Liver (tissue), 9 donors: Measurements from ENCODE around the gene P3H4. TPM values are rescaled to one million over a fixed set of nuclear protein-coding genes. Genes with fewer than 3 reads are reported as not detected.

ENCODE experiments used
- DNase-seq: peaks from one replicate; pipeline ENCODE4 v3.0.0-alpha.2; 2017; ENCODE audit warnings: low spot score
- H3K27ac ChIP-seq, 2 donors: one replicate each; pipeline ENCODE4 v1.7.0; 2013; ENCODE audit warnings: inconsistent platforms in 2 of 2, low read length in 2 of 2, control low read depth in 1 of 2, low read depth in 1 of 2, mild to moderate bottlenecking in 1 of 2
- H3K27me3 ChIP-seq, 4 donors: one replicate each; pipeline versions ENCODE4 v1.6.1 to v1.7.0; 2013; ENCODE audit warnings: low read length in 3 of 4, inconsistent platforms in 1 of 4, mild to moderate bottlenecking in 1 of 4, moderate library complexity in 1 of 4; ENCODE audit not compliant: control insufficient read depth in 4 of 4, insufficient read depth in 4 of 4
- H3K36me3 ChIP-seq, 4 donors: one replicate each; pipeline versions ENCODE4 v1.6.1 to v1.7.0; 2013; ENCODE audit warnings: low read length in 3 of 4, mild to moderate bottlenecking in 3 of 4, low read depth in 1 of 4, moderate library complexity in 1 of 4; ENCODE audit not compliant: control insufficient read depth in 4 of 4, insufficient read depth in 3 of 4
- H3K4me1 ChIP-seq, 4 donors: one replicate each; pipeline versions ENCODE4 v1.6.1 to v1.7.0; 2013; ENCODE audit warnings: low read length in 3 of 4, mild to moderate bottlenecking in 3 of 4, moderate library complexity in 1 of 4; ENCODE audit not compliant: control insufficient read depth in 4 of 4, insufficient read depth in 4 of 4
- H3K4me3 ChIP-seq, 3 donors: one replicate each; pipeline versions ENCODE4 v1.6.1 to v1.7.0; 2013; ENCODE audit warnings: low read length in 3 of 3, control low read depth in 1 of 3, low read depth in 1 of 3, mild to moderate bottlenecking in 1 of 3
- H3K9ac ChIP-seq, 2 donors: one replicate each; pipeline ENCODE4 v1.7.0; 2013; ENCODE audit warnings: low read length in 2 of 2, mild to moderate bottlenecking in 2 of 2, moderate library complexity in 2 of 2, control low read depth in 1 of 2, low read depth in 1 of 2
- H3K9me3 ChIP-seq, 4 donors: one replicate each; pipeline versions ENCODE4 v1.6.1 to v1.7.0; 2013; ENCODE audit warnings: low read length in 3 of 4; ENCODE audit not compliant: control insufficient read depth in 4 of 4
- FOXA2 ChIP-seq: IDR thresholded peaks from 2 replicates; pipeline ENCODE4 v1.6.1; 2016; ENCODE audit warnings: antibody characterized with exemption
- GABPA ChIP-seq, 2 donors: IDR thresholded peaks in 1 of 2; conservative IDR thresholded peaks in 1 of 2; 2 replicates each; pipeline ENCODE4 v1.6.1; 2016; ENCODE audit warnings: antibody characterized with exemption in 2 of 2, mild to moderate bottlenecking in 1 of 2, moderate library complexity in 1 of 2
- HNF4A ChIP-seq, 2 donors: conservative IDR thresholded peaks; 2 replicates each; pipeline ENCODE4 v1.6.1; 2016; ENCODE audit warnings: antibody characterized with exemption in 2 of 2, mild to moderate bottlenecking in 2 of 2
- HNF4G ChIP-seq: IDR thresholded peaks from 2 replicates; pipeline ENCODE4 v1.6.1; 2016; ENCODE audit warnings: antibody characterized with exemption
- JUND ChIP-seq, 2 donors: IDR thresholded peaks; 2 replicates each; pipeline ENCODE4 v1.6.1; 2016; ENCODE audit warnings: antibody characterized with exemption in 2 of 2
- NR2F2 ChIP-seq: IDR thresholded peaks from 2 replicates; pipeline ENCODE4 v1.6.1; 2016; ENCODE audit warnings: antibody characterized with exemption
- RAD21 ChIP-seq, 2 donors: IDR thresholded peaks; 2 replicates each; pipeline ENCODE4 v1.6.1; 2016; ENCODE audit warnings: antibody characterized with exemption in 2 of 2, mild to moderate bottlenecking in 2 of 2
- RXRA ChIP-seq, 2 donors: IDR thresholded peaks; 2 replicates each; pipeline ENCODE4 v1.6.1; 2017 to 2018; ENCODE audit warnings: antibody characterized with exemption in 2 of 2, mild to moderate bottlenecking in 1 of 2
- SP1 ChIP-seq: IDR thresholded peaks from 2 replicates; pipeline ENCODE4 v1.6.1; 2018; ENCODE audit warnings: antibody characterized with exemption, mild to moderate bottlenecking
- YY1 ChIP-seq: IDR thresholded peaks from 2 replicates; pipeline ENCODE4 v1.6.1; 2016; ENCODE audit warnings: antibody characterized with exemption, mild to moderate bottlenecking
- WGBS: extraction: QIAGEN DNeasy Blood & Tissue Kit; methylation state at CpG from one replicate; pipeline ENCODE4 v1.1.7; 2013; 5-methylcytosine and 5-hydroxymethylcytosine counted together
- polyA plus RNA-seq, 2 donors: library from polyadenylated mRNA; stranded (reverse) in 1 of 2; unstranded in 1 of 2; fragments of 200-250 nt in 1 of 2; fragments of >200 nt in 1 of 2; fragmentation: Nextera tagmentation in 1 of 2; extraction: Ambion mirVana in 1 of 2; gene quantifications; one replicate each; pipeline versions ENCODE4 v1.2.1 to v1.2.3, GENCODE V29; 2013 to 2015
- total RNA-seq, 2 donors: library from RNA; depleted of rRNA; stranded (reverse); fragments of >200 nt; gene quantifications; one replicate each; pipeline ENCODE4 v1.2.3, GENCODE V29; 2014
- TF ChIP-seq, protein P1 (sequence below): IDR thresholded peaks from 2 replicates; pipeline ENCODE4 v1.6.1; 2016; ENCODE audit warnings: antibody characterized with exemption
- TF ChIP-seq, protein P2 (sequence below): fragments of 150-350 bp; IDR thresholded peaks from 2 replicates; pipeline ENCODE4 v1.5.1; 2017; ENCODE audit warnings: improper control_type of control experiment, low read depth, low read length; ENCODE audit not compliant: missing input control
- TF ChIP-seq, protein P3 (sequence below): IDR thresholded peaks from 2 replicates; pipeline ENCODE4 v1.6.1; 2016; ENCODE audit warnings: antibody characterized with exemption, mild to moderate bottlenecking
- TF ChIP-seq, protein P4 (sequence below): IDR thresholded peaks from 2 replicates; pipeline ENCODE4 v1.6.1; 2016; ENCODE audit warnings: antibody characterized with exemption
- TF ChIP-seq, protein P5 (sequence below): IDR thresholded peaks from 2 replicates; pipeline ENCODE4 v1.6.1; 2016; ENCODE audit warnings: antibody characterized with exemption
- donor health status: healthy.
- donor health status: healthy.
- donor health status: healthy.
- donor health status: healthy.
- donor health status: healthy.

The P3H4 gene
- total and polyA plus RNA-seq, 4 donors: 1.7 to 5.6 (median 2.3) TPM

DNA sequence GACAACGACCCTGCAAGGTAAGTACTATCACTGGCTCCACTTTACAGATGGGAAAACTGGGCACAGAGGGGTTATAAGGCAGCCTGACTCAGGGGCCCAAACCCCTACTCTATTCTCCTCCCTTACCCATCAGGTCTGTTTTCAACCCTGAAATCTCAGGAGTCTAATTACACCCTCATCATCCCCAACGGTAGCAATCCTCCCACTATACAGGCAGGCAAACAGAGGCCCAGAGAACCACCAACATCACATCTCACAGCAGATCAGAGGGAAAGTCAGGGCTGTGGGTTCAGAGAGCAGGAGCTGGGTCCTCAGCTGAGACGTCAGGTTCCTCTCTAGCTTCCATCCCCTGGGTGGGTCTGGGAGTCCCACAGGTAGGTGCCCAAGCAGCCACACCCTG, 41.8 kb downstream of the P3H4 start:
- DNase-seq: no peak
- 83% methylated on average over 3 of the region's 3 CpGs for WGBS
- peaks cover 4 to 38% (median 27%) of the 10 kb centered on the region in 4 donors for H3K36me3 ChIP-seq
- H3K4me3 ChIP-seq: no peak overlapping the region
- no peak overlapping the region for H3K27ac ChIP-seq
- H3K27me3 ChIP-seq: no peaks in the 10 kb centered on the region
- no peak overlapping the region for H3K9ac ChIP-seq
- H3K4me1 ChIP-seq: peaks cover 12 to 45% (median 31%) of the 10 kb centered on the region in 4 donors
- H3K9me3 ChIP-seq: no peaks in the 10 kb centered on the region
- TF ChIP-seq, protein P1, sequence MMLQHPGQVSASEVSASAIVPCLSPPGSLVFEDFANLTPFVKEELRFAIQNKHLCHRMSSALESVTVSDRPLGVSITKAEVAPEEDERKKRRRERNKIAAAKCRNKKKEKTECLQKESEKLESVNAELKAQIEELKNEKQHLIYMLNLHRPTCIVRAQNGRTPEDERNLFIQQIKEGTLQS: no peak
- TF ChIP-seq, protein P2, sequence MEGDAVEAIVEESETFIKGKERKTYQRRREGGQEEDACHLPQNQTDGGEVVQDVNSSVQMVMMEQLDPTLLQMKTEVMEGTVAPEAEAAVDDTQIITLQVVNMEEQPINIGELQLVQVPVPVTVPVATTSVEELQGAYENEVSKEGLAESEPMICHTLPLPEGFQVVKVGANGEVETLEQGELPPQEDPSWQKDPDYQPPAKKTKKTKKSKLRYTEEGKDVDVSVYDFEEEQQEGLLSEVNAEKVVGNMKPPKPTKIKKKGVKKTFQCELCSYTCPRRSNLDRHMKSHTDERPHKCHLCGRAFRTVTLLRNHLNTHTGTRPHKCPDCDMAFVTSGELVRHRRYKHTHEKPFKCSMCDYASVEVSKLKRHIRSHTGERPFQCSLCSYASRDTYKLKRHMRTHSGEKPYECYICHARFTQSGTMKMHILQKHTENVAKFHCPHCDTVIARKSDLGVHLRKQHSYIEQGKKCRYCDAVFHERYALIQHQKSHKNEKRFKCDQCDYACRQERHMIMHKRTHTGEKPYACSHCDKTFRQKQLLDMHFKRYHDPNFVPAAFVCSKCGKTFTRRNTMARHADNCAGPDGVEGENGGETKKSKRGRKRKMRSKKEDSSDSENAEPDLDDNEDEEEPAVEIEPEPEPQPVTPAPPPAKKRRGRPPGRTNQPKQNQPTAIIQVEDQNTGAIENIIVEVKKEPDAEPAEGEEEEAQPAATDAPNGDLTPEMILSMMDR: no peak
- TF ChIP-seq RAD21 (IDR thresholded peaks at IDR 0.05): no peak
- TF ChIP-seq, protein P3, sequence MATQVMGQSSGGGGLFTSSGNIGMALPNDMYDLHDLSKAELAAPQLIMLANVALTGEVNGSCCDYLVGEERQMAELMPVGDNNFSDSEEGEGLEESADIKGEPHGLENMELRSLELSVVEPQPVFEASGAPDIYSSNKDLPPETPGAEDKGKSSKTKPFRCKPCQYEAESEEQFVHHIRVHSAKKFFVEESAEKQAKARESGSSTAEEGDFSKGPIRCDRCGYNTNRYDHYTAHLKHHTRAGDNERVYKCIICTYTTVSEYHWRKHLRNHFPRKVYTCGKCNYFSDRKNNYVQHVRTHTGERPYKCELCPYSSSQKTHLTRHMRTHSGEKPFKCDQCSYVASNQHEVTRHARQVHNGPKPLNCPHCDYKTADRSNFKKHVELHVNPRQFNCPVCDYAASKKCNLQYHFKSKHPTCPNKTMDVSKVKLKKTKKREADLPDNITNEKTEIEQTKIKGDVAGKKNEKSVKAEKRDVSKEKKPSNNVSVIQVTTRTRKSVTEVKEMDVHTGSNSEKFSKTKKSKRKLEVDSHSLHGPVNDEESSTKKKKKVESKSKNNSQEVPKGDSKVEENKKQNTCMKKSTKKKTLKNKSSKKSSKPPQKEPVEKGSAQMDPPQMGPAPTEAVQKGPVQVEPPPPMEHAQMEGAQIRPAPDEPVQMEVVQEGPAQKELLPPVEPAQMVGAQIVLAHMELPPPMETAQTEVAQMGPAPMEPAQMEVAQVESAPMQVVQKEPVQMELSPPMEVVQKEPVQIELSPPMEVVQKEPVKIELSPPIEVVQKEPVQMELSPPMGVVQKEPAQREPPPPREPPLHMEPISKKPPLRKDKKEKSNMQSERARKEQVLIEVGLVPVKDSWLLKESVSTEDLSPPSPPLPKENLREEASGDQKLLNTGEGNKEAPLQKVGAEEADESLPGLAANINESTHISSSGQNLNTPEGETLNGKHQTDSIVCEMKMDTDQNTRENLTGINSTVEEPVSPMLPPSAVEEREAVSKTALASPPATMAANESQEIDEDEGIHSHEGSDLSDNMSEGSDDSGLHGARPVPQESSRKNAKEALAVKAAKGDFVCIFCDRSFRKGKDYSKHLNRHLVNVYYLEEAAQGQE: no peak
- no peak for TF ChIP-seq NR2F2
- TF ChIP-seq GABPA (IDR thresholded peaks at IDR 0.05 in 1 of 2, conservative IDR thresholded peaks at IDR 0.05 in 1 of 2): no peak
- TF ChIP-seq SP1: no peak
- no peak for TF ChIP-seq FOXA2
- TF ChIP-seq JUND (IDR thresholded peaks at IDR 0.05): no peak
- no peak for TF ChIP-seq HNF4G
- TF ChIP-seq, protein P4, sequence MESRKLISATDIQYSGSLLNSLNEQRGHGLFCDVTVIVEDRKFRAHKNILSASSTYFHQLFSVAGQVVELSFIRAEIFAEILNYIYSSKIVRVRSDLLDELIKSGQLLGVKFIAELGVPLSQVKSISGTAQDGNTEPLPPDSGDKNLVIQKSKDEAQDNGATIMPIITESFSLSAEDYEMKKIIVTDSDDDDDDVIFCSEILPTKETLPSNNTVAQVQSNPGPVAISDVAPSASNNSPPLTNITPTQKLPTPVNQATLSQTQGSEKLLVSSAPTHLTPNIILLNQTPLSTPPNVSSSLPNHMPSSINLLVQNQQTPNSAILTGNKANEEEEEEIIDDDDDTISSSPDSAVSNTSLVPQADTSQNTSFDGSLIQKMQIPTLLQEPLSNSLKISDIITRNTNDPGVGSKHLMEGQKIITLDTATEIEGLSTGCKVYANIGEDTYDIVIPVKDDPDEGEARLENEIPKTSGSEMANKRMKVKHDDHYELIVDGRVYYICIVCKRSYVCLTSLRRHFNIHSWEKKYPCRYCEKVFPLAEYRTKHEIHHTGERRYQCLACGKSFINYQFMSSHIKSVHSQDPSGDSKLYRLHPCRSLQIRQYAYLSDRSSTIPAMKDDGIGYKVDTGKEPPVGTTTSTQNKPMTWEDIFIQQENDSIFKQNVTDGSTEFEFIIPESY: no peak
- TF ChIP-seq HNF4A (conservative IDR thresholded peaks at IDR 0.05): no peak
- TF ChIP-seq YY1: no peak
- TF ChIP-seq, protein P5, sequence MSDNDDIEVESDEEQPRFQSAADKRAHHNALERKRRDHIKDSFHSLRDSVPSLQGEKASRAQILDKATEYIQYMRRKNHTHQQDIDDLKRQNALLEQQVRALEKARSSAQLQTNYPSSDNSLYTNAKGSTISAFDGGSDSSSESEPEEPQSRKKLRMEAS: no peak

DNA sequence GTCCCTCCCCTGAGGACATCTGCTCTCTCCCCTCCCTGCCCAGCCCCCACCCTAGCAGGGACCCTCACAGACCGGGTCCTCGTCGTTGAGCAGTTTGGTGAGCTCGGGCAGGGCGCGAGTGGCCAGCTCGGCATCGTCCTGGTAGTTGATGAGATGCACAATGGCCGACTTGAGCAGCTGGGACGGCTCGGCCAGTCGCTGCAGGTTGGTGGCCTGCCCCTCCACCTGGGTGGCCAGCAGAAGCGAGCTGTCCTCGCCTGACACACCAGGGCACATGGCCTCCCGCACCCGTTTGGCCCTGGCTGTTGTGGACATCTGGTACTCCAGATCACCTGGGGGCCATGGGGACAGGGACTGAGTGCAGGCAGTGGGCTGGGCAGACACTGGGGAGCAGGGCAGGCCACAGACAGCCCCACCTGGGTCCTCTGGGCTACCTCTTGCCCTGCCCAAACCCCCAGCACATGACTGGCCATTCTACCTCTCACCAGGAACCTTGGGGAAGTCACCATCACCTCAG, 42.3 kb downstream of the P3H4 start:
- peaks cover 12 to 43% (median 29%) of the 10 kb centered on the region in 4 donors for H3K4me1 ChIP-seq
- peaks cover 8 to 44% (median 29%) of the 10 kb centered on the region in 4 donors for H3K36me3 ChIP-seq
- no peaks in the 10 kb centered on the region for H3K9me3 ChIP-seq
- no peak for DNase-seq
- H3K9ac ChIP-seq: no peak overlapping the region
- 90% methylated on average over 16 of the region's 16 CpGs for WGBS
- no peak overlapping the region for H3K27ac ChIP-seq
- no peak overlapping the region for H3K4me3 ChIP-seq
- TF ChIP-seq RXRA (IDR thresholded peaks at IDR 0.05) (peak in 1 of 2 donors; percentile 32), YY1 (no peak)
- H3K27me3 ChIP-seq: no peaks in the 10 kb centered on the region
